OCI-LY7 (cell line): ENCODE measurements around the gene SLC31A1. TPM values are rescaled to one million over a fixed set of nuclear protein-coding genes. Genes with fewer than 3 reads are reported as not detected.
"Not testable (repeated sequence)": the region's sequence is repeated elsewhere in the genome, so short reads cannot be mapped to it uniquely, and the experiment has no call there.

ENCODE experiments used
- BruUV-seq: library from RNA; stranded (reverse); fragments of 400-500 nt; replicated peaks from 2 replicates; lab custom pipeline; 2021; lab: Mats Ljungman, UMichigan
- CTCF ChIA-PET: fragments of 300-600 bp; sonication (Branson Sonifier 250); formaldehyde crosslinking; loops from one replicate; lab custom pipeline; 2022; ENCODE audit warnings: antibody characterized with exemption; ENCODE audit not compliant: unreplicated experiment; lab: Charles Lee
- POLR2A ChIA-PET: fragments of 300-600 bp; sonication (Branson Sonifier 250); formaldehyde crosslinking; loops from one replicate; lab custom pipeline; 2022; ENCODE audit warnings: antibody characterized with exemption; lab: Charles Lee
- DNase-seq: peaks from one replicate; pipeline ENCODE4 v3.0.0-alpha.2; 2015; ENCODE audit warnings: low spot score
- H2AFZ ChIP-seq: fragments of 200-600 bp; sonication (generic), shearing (Covaris generic); 2 replicates; pipeline ENCODE4 v1.6.1; 2014; ENCODE audit warnings: mild to moderate bottlenecking, antibody characterized with exemption, low read length, moderate library complexity
- H3K27ac ChIP-seq: fragments of 200-600 bp; sonication (generic); 2 replicates; pipeline ENCODE4 v1.5.1; 2014; ENCODE audit warnings: mixed run types, low read depth, mild to moderate bottlenecking, moderate library complexity, low read length, inconsistent platforms; ENCODE audit not compliant: poor library complexity, severe bottlenecking
- H3K36me3 ChIP-seq: fragments of 200-600 bp; sonication (generic); 2 replicates; pipeline ENCODE4 v1.6.1; 2014; ENCODE audit warnings: mild to moderate bottlenecking, antibody characterized with exemption, low read length, moderate library complexity, mixed read lengths; ENCODE audit not compliant: insufficient read depth
- H3K4me1 ChIP-seq: fragments of 200-600 bp; sonication (generic); 2 replicates; pipeline ENCODE4 v1.5.1; 2014; ENCODE audit warnings: mild to moderate bottlenecking, low read length; ENCODE audit not compliant: insufficient read depth, poor library complexity, severe bottlenecking
- H3K4me2 ChIP-seq: fragments of 200-600 bp; sonication (generic); 2 replicates; pipeline ENCODE4 v1.6.1; 2014; ENCODE audit warnings: mild to moderate bottlenecking, low read length
- H3K4me3 ChIP-seq: fragments of 200-600 bp; sonication (generic); 2 replicates; pipeline ENCODE4 v1.5.1; 2014; ENCODE audit warnings: mild to moderate bottlenecking, low read depth, low read length; ENCODE audit not compliant: poor library complexity, severe bottlenecking
- H3K79me2 ChIP-seq: fragments of 200-600 bp; sonication (generic); 2 replicates; pipeline ENCODE4 v1.6.1; 2016; ENCODE audit warnings: low read depth, mild to moderate bottlenecking, low read length, moderate library complexity, mixed read lengths; ENCODE audit not compliant: insufficient read depth
- H3K9me2 ChIP-seq: fragments of 200-600 bp; sonication (generic); 2 replicates; pipeline ENCODE4 v1.6.1; 2016; ENCODE audit warnings: mild to moderate bottlenecking, low read length, mixed read lengths; ENCODE audit not compliant: insufficient read depth
- H3K9me3 ChIP-seq: fragments of 200-600 bp; sonication (generic); 2 replicates; pipeline ENCODE4 v1.6.1; 2014; ENCODE audit warnings: mild to moderate bottlenecking, mixed run types, low read length, mixed read lengths
- H4K20me1 ChIP-seq: fragments of 200-600 bp; sonication (generic); 2 replicates; pipeline ENCODE4 v1.6.1; 2014; ENCODE audit warnings: mild to moderate bottlenecking, antibody characterized with exemption, low read length, moderate library complexity, mixed read lengths; ENCODE audit not compliant: insufficient read depth
- CTCF ChIP-seq: fragments of 200-600 bp; sonication (generic); conservative IDR thresholded peaks from 2 replicates; pipeline ENCODE4 v1.5.1; 2014; ENCODE audit warnings: mild to moderate bottlenecking, antibody characterized with exemption, low read length, moderate library complexity, mixed read lengths
- EZH2phosphoT487 ChIP-seq: fragments of 200-600 bp; sonication (generic); IDR thresholded peaks from 2 replicates; pipeline ENCODE4 v1.6.1; 2018; ENCODE audit warnings: low read depth, borderline replicate concordance, mild to moderate bottlenecking, mixed run types, antibody characterized with exemption, low read length, moderate library complexity, mixed read lengths
- intact Hi-C: fragments of 100-400 bp; cut with micrococcal nuclease; formaldehyde crosslinking; loops from one replicate; pipeline ENCODE4 v1.10.0; 2022; ENCODE audit not compliant: unreplicated experiment
- total RNA-seq, 2 experiments: library from RNA; depleted of rRNA in 1 of 2; stranded (reverse); fragments of >200 nt in 1 of 2; shearing (Covaris generic) in 1 of 2; gene quantifications; 2 replicates each; pipeline ENCODE4 v1.2.3, GENCODE V29; 2014 to 2022

The SLC31A1 gene
- total RNA-seq, 2 experiments from 2014 or later: 3.9 to 16.7 TPM

GRCh38 chr9:113228130-113228665 is 6.9 kb downstream of the SLC31A1 start:
- ChIA-PET CTCF (no interaction called here), POLR2A (interaction anchor here (1.1 kb wide), 1 partner anchor 12 kb away, joined by 6 read pairs; no protein-coding TSS in a partner anchor)
- TF ChIP-seq EZH2phosphoT487: no peak
- TF ChIP-seq CTCF: no peak
- intact Hi-C loops: no loop called here
- H3K4me1 ChIP-seq: peaks cover 10% of the 10 kb centered on the region
- BruUV-seq: no TSS peak
- no peak overlapping the region for H3K4me2 ChIP-seq
- no peaks in the 10 kb centered on the region for H4K20me1 ChIP-seq
- H3K9me2 ChIP-seq: no peaks in the 10 kb centered on the region
- DNase-seq: no peak
- no peaks in the 10 kb centered on the region for H3K79me2 ChIP-seq
- no peaks in the 10 kb centered on the region; the same call in 1 of the 2 replicates for H3K36me3 ChIP-seq
- no peaks in the 10 kb centered on the region for H3K9me3 ChIP-seq
- H2AFZ ChIP-seq: no peak overlapping the region
- no peak overlapping the region for H3K27ac ChIP-seq
- no peak overlapping the region for H3K4me3 ChIP-seq

GRCh38 chr9:113231701-113232100 is 10.4 kb downstream of the SLC31A1 start:
- BruUV-seq: no TSS peak

GRCh38 chr9:113235701-113236255 is 14.4 kb downstream of the SLC31A1 start:
- H3K36me3 ChIP-seq, H4K20me1 ChIP-seq, H3K4me2 ChIP-seq, H3K9me2 ChIP-seq, BruUV-seq, intact Hi-C loops, H3K27ac ChIP-seq, H3K4me3 ChIP-seq, DNase-seq, H3K79me2 ChIP-seq, POLR2A ChIA-PET, H3K9me3 ChIP-seq, H2AFZ ChIP-seq: not testable (repeated sequence)
- H3K4me1 ChIP-seq: peaks cover 11% of the 10 kb centered on the region
- CTCF ChIA-PET: interaction anchor here (1.1 kb wide), 1 partner anchor 13 kb away, joined by 3 read pairs; no protein-coding TSS in a partner anchor

More at GRCh38 chr9:113231701-113232100, 10.4 kb downstream of the SLC31A1 start:
- Histone ChIP-seq H2AFZ (no peak overlapping the region), H3K4me3 (no peak overlapping the region), H3K9me3 (no peaks in the 10 kb centered on the region), H3K4me2 (no peak overlapping the region), H3K36me3 (no peaks in the 10 kb centered on the region; the same call in 1 of the 2 replicates), H3K4me1 (peaks cover 11% of the 10 kb centered on the region), H4K20me1 (no peaks in the 10 kb centered on the region), H3K27ac (no peak overlapping the region), H3K9me2 (no peaks in the 10 kb centered on the region), H3K79me2 (no peaks in the 10 kb centered on the region)
- no peak for TF ChIP-seq EZH2phosphoT487
- TF ChIP-seq CTCF: no peak
- intact Hi-C loops: no loop called here
- ChIA-PET CTCF (interaction anchor here (1.3 kb wide), 2 partner anchors 10 to 11 kb away, joined by 3 read pairs; partner anchors contain the start of genes FKBP15 and SLC31A1), POLR2A (interaction anchor here (0.6 to 2.9 kb wide), 6 partner anchors 11 to 120 kb away, joined by 3 to 31 read pairs (median 4); partner anchors contain the start of genes FKBP15 and SLC31A1)
- DNase-seq: no peak
